Osteocyte (in vitro differentiated cells): ENCODE measurements around the gene NOXO1. TPM values are rescaled to one million over a fixed set of nuclear protein-coding genes. Genes with fewer than 3 reads are reported as not detected.
A peak's percentile ranks its signal among the peaks of the same experiment; 100 is the strongest.
"Not testable (repeated sequence)": the region's sequence is repeated elsewhere in the genome, so short reads cannot be mapped to it uniquely, and the experiment has no call there.

Experiments
- DNase-seq: peaks from one replicate; pipeline ENCODE4 v3.0.0; 2021; ENCODE audit warnings: mixed read lengths; ENCODE audit not compliant: unreplicated experiment; ENCODE audit errors: extremely low spot score
- H3K27ac Mint-ChIP-seq: one replicate; pipeline ENCODE4 v1.8.0; 2021; ENCODE audit warnings: mild to moderate bottlenecking, mixed read lengths; ENCODE audit not compliant: unreplicated experiment
- H3K27me3 Mint-ChIP-seq: one replicate; pipeline ENCODE4 v1.8.0; 2021; ENCODE audit warnings: mixed read lengths; ENCODE audit not compliant: unreplicated experiment
- H3K36me3 Mint-ChIP-seq: one replicate; pipeline ENCODE4 v1.8.0; 2021; ENCODE audit warnings: mixed read lengths; ENCODE audit not compliant: unreplicated experiment
- H3K4me1 Mint-ChIP-seq: one replicate; pipeline ENCODE4 v1.8.0; 2021; ENCODE audit warnings: mixed read lengths; ENCODE audit not compliant: unreplicated experiment
- H3K4me3 Mint-ChIP-seq: one replicate; pipeline ENCODE4 v1.8.0; 2021; ENCODE audit warnings: mild to moderate bottlenecking, moderate library complexity, mixed read lengths; ENCODE audit not compliant: unreplicated experiment
- H3K9me3 Mint-ChIP-seq: one replicate; pipeline ENCODE4 v1.8.0; 2021; ENCODE audit warnings: mixed read lengths; ENCODE audit not compliant: unreplicated experiment
- total RNA-seq: library from RNA; stranded (reverse); gene quantifications from 2 replicates; pipeline ENCODE4 v1.2.1, GENCODE V29; 2021
- TF ChIP-seq, protein P1 (sequence below): fragments of 200-600 bp; sonication (generic); IDR thresholded peaks from 2 replicates; pipeline ENCODE4 v1.5.0; 2021; ENCODE audit warnings: antibody characterized with exemption, mild to moderate bottlenecking, moderate library complexity

Gene NOXO1
- total RNA-seq, 1 donor from 2014 or later, result 0.54 TPM

DNA sequence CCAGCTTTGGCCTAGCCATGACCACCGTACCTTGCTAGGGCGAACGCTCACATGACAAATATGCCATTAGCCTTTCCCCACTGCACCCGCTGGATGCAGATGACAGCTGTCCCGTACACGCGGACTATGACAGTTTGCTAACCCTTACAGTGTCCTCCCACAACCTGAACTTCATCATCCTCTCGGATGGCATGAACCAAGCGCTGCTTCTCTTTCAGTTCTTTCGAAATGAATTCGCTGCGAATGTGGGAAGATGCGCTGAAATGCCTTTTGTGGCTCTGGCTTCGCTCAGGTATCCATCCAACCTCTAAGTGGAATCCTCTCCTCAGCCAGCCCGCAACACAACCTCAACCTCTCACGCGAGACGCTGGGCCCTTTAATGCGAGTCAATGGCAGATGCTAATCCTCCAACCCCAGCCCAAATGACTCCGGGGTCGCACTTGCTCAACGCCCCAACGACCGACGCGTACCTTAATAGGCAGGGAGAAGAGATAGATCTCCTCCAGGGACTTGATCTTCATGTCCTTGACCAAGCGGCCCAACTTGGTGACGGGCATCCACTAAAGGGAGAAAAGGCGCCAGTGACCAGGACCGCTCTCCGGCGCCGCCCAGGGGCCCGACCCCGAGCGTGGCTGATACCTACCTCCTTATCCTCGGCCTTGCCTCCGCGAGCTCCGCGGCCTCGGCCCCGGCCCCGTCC, 17.3 kb downstream of the NOXO1 start:
- Mint-ChIP-seq H3K27ac (peak overlapping the region; percentile 90), H3K4me1 (peaks cover 42% of the 10 kb centered on the region), H3K9me3 (no peaks in the 10 kb centered on the region), H3K27me3 (no peaks in the 10 kb centered on the region), H3K36me3 (peaks cover 14% of the 10 kb centered on the region), H3K4me3 (peak overlapping the region; percentile 87)
- TF ChIP-seq, protein P1, sequence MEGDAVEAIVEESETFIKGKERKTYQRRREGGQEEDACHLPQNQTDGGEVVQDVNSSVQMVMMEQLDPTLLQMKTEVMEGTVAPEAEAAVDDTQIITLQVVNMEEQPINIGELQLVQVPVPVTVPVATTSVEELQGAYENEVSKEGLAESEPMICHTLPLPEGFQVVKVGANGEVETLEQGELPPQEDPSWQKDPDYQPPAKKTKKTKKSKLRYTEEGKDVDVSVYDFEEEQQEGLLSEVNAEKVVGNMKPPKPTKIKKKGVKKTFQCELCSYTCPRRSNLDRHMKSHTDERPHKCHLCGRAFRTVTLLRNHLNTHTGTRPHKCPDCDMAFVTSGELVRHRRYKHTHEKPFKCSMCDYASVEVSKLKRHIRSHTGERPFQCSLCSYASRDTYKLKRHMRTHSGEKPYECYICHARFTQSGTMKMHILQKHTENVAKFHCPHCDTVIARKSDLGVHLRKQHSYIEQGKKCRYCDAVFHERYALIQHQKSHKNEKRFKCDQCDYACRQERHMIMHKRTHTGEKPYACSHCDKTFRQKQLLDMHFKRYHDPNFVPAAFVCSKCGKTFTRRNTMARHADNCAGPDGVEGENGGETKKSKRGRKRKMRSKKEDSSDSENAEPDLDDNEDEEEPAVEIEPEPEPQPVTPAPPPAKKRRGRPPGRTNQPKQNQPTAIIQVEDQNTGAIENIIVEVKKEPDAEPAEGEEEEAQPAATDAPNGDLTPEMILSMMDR, result peak; percentile 13
- DNase-seq, result no peak

DNA sequence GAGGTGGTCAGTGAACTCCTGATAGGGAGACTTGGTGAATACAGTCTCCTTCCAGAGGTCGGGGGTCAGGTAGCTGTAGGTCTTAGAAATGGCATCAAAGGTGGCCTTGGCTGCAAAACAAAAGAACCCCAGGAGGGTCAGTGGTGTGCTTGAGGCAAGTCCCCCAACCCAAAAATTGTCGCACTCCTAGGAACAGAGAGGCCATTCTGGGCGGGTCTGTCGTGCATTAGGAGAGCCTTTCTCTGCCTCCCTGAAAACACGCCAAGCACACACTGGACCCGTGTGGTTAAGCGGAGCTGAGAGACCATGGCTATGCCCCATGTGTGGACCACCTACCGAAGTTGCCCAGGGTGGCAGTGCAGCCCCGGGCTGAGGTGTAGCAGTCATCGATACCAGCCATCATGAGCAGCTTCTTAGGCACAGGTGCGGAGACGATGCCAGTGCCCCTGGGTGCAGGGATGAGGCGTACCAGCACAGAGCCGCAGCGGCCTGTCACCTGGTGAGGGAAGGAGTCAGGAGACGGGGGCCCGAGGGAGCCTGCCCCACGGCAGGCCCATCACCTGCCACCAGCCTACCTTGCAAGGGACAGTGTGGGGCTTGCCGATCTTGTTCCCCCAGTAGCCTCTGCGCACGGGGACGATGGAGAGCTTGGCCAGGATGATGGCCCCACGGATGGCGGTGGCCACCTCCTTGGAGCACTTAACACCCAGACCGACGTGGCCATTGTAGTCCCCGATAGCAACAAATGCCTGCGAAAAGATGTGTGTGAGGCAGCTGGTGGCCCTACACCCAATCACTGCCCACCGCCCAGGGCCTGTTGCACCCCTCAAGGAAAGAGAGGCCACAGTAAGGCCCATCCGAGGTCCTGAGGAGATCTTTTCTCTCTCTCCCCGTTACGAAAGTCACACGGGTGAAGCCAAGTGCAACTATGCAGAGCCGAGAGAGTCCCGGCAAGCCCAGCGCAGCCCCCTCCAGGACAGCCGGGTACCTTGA, 18.8 kb downstream of the NOXO1 start:
- Mint-ChIP-seq H3K4me1 (peaks cover 42% of the 10 kb centered on the region), H3K27ac (peak overlapping the region; percentile 90), H3K36me3 (peaks cover 14% of the 10 kb centered on the region), H3K4me3 (peak overlapping the region; percentile 87)
- DNase-seq, H3K27me3 Mint-ChIP-seq, H3K9me3 Mint-ChIP-seq: not testable (repeated sequence)

DNA sequence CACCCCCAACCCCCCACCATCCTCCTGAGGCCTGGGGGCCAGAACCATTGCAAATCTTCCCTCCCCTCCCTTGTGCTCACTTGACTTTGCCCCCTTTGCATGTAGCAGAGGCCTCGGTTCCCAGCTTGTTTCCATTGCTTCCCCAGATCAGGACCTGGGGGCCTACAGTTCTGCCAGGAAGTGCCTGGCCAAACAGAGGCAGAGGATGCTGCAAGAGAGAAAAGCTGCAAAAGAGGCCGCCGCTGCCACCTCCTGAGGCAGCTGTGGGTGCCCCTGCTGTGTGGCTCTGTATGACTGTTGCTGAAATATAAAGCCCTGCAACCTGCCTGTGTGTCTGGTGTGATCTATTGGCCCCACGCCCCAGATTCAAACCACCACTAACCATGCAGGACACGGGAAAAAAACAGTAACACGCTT, 19.6 kb downstream of the NOXO1 start:
- no peak overlapping the region for H3K27ac Mint-ChIP-seq
- TF ChIP-seq, protein P1, result no peak
- H3K27me3 Mint-ChIP-seq, result no peaks in the 10 kb centered on the region
- H3K4me1 Mint-ChIP-seq, result peaks cover 41% of the 10 kb centered on the region
- no peaks in the 10 kb centered on the region for H3K9me3 Mint-ChIP-seq
- H3K36me3 Mint-ChIP-seq, result peaks cover 14% of the 10 kb centered on the region
- no peak overlapping the region for H3K4me3 Mint-ChIP-seq
- DNase-seq, result no peak

DNA sequence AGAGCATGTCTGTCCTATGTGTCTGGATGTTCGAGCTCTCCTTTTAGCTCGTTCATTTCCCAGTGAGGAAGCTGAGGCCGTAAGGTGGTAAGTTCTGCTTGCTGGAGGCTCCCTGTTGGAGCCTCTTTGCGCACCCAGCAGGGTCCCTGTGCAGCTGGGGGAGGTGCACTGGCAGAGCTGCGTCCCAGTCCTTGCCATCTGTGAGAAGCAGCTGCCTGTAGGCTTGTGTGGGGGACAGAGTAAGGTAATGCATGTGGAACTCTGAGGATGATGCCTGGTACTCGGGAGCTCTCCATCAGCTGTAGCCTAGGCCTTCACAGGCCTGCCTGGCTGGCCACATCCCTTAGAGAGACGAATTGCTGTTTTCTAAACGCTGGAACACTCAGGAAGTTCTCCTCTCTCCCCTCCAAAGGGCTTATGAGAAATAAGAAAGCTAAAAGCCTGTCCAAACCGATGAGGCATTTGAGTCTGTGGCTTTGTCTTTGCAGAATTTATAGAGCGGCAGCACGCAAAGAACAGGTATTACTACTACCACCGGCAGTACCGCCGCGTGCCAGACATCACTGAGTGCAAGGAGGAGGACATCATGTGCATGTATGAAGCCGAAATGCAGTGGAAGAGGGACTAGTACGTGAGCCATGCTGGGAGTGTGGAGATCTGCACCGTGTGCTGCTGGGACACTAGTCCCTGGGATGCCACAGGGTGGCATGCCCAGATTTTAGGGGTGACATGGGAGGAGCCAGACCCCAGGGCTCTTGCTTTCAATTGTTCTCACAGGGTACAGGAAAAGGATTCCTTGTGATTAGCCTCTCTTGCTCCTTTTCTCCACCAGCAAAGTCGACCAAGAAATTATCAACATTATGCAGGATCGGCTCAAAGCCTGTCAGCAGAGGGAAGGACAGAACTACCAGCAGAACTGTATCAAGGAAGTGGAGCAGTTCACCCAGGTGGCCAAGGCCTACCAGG, 20.3 kb downstream of the NOXO1 start:
- TF ChIP-seq, protein P1, result no peak
- Mint-ChIP-seq H3K4me3 (peak overlapping the region; percentile 96), H3K4me1 (peaks cover 40% of the 10 kb centered on the region), H3K27me3 (no peaks in the 10 kb centered on the region), H3K36me3 (peaks cover 14% of the 10 kb centered on the region), H3K9me3 (no peaks in the 10 kb centered on the region), H3K27ac (peak overlapping the region; percentile 76)
- no peak for DNase-seq
